GM23338 (cell line): ENCODE results near the gene CSTF3. TPM values are rescaled to one million over a fixed set of nuclear protein-coding genes. Genes with fewer than 3 reads are reported as not detected.

Source experiments
- CTCF ChIP-seq, 2 experiments: fragments of 200-600 bp in 1 of 2; sonication (generic) in 1 of 2; conservative IDR thresholded peaks; 2 replicates each; pipeline versions ENCODE4 v1.5.1 to v1.6.1; 2016 to 2017; ENCODE audit warnings: antibody characterized with exemption in 2 of 2, low read depth in 2 of 2, mild to moderate bottlenecking in 2 of 2, moderate library complexity in 1 of 2
- JUNB ChIP-seq: IDR thresholded peaks from one replicate; pipeline ENCODE4 v1.6.1; 2016; ENCODE audit warnings: antibody characterized with exemption; ENCODE audit not compliant: unreplicated experiment
- NANOG ChIP-seq: IDR thresholded peaks from 2 replicates; pipeline ENCODE4 v1.6.1; 2016; ENCODE audit warnings: antibody characterized with exemption, borderline replicate concordance
- REST ChIP-seq: IDR thresholded peaks from one replicate; pipeline ENCODE4 v1.6.1; 2018; ENCODE audit warnings: antibody characterized with exemption; ENCODE audit not compliant: unreplicated experiment
- STAT1 ChIP-seq: IDR thresholded peaks from one replicate; pipeline ENCODE4 v1.6.1; 2016; ENCODE audit warnings: antibody characterized with exemption; ENCODE audit not compliant: unreplicated experiment
- ZNF114 ChIP-seq: fragments of 250-450 bp; sonication (Bioruptor Pico); IDR thresholded peaks from 2 replicates; pipeline ENCODE4 v1.5.0; 2020; ENCODE audit warnings: mild to moderate bottlenecking, moderate library complexity
- ZNF462 ChIP-seq: fragments of 250-450 bp; sonication (Bioruptor Pico); IDR thresholded peaks from 2 replicates; pipeline ENCODE4 v1.5.0; 2020; ENCODE audit warnings: mild to moderate bottlenecking, moderate library complexity
- polyA plus RNA-seq: library from polyadenylated mRNA; unstranded; fragments of >200 nt; fragmentation: Nextera tagmentation; extraction: Ambion mirVana; gene quantifications from 2 replicates; pipeline ENCODE4 v1.2.1, GENCODE V29; 2016
- total RNA-seq: library from RNA; depleted of rRNA; stranded (reverse); fragments of >200 nt; shearing (Covaris generic); gene quantifications from 2 replicates; pipeline ENCODE4 v1.2.3, GENCODE V29; 2014

The CSTF3 gene
- total and polyA plus RNA-seq, 2 experiments from 2014 or later, result 83.2 to 158 TPM

GRCh38 chr11:33040862-33041453 lies 120.3 kb downstream of the CSTF3 start (continued):
- TF ChIP-seq ZNF462 (CRISPR knock-in tag) (no peak), NANOG (no peak), STAT1 (no peak), CTCF (conservative IDR thresholded peaks at IDR 0.05; ENCODE audit: low read depth in 2 of 2) (no peak), JUNB (no peak), ZNF114 (CRISPR knock-in tag) (no peak), REST (no peak)
